HL-60 (cell line): ENCODE data around the gene METTL25.

Experiments
- DNase-seq, 2 experiments: peaks; one replicate each; pipeline ENCODE4 v3.0.0-alpha.2; 2010 to 2020; ENCODE audit warnings: low read depth in 1 of 2, low spot score in 1 of 2
- H3K27ac ChIP-seq: fragments of 250-450 bp; sonication (Bioruptor Pico); replicated peaks from 2 replicates; pipeline ENCODE4 v1.5.1; 2020; ENCODE audit warnings: mild to moderate bottlenecking, moderate library complexity
- H3K27me3 ChIP-seq: fragments of 250-450 bp; sonication (Bioruptor Pico); 2 replicates; pipeline ENCODE4 v1.5.1; 2021; ENCODE audit warnings: mild to moderate bottlenecking, moderate library complexity; ENCODE audit not compliant: insufficient read depth, poor library complexity, severe bottlenecking
- H3K4me3 ChIP-seq: replicated peaks from 2 replicates; pipeline ENCODE4 v1.5.1; 2011; ENCODE audit warnings: mild to moderate bottlenecking, control low read depth, low read length; ENCODE audit not compliant: insufficient read depth
- GABPA ChIP-seq: IDR thresholded peaks from 2 replicates; pipeline ENCODE4 v1.6.1; 2012; ENCODE audit warnings: low read depth
- POLR2AphosphoS5 ChIP-seq: IDR thresholded peaks from 2 replicates; pipeline ENCODE4 v1.6.1; 2012; ENCODE audit warnings: low read depth
- REST ChIP-seq: IDR thresholded peaks from 2 replicates; pipeline ENCODE4 v1.6.1; 2012; ENCODE audit warnings: low read depth; ENCODE audit not compliant: insufficient replicate concordance
- SPI1 ChIP-seq: IDR thresholded peaks from 2 replicates; pipeline ENCODE4 v1.6.1; 2012; ENCODE audit warnings: low read depth, mild to moderate bottlenecking, borderline replicate concordance
- TF ChIP-seq, protein P1 (sequence below): IDR thresholded peaks from one replicate; pipeline ENCODE4 v1.5.1; 2011; ENCODE audit warnings: low read length, control low read depth, inconsistent platforms; ENCODE audit not compliant: insufficient read depth

Gene METTL25

GRCh38 chr12:82425241-82425640 is 66.9 kb downstream of the METTL25 start:
- Histone ChIP-seq H3K27ac (no peak overlapping the region), H3K4me3 (no peak overlapping the region), H3K27me3 (no peaks in the 10 kb centered on the region)
- no peak for TF ChIP-seq GABPA
- no peak for TF ChIP-seq SPI1
- TF ChIP-seq, protein P1, sequence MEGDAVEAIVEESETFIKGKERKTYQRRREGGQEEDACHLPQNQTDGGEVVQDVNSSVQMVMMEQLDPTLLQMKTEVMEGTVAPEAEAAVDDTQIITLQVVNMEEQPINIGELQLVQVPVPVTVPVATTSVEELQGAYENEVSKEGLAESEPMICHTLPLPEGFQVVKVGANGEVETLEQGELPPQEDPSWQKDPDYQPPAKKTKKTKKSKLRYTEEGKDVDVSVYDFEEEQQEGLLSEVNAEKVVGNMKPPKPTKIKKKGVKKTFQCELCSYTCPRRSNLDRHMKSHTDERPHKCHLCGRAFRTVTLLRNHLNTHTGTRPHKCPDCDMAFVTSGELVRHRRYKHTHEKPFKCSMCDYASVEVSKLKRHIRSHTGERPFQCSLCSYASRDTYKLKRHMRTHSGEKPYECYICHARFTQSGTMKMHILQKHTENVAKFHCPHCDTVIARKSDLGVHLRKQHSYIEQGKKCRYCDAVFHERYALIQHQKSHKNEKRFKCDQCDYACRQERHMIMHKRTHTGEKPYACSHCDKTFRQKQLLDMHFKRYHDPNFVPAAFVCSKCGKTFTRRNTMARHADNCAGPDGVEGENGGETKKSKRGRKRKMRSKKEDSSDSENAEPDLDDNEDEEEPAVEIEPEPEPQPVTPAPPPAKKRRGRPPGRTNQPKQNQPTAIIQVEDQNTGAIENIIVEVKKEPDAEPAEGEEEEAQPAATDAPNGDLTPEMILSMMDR: no peak
- no peak for TF ChIP-seq REST
- TF ChIP-seq POLR2AphosphoS5: no peak
- no peak for DNase-seq

GRCh38 chr12:82426081-82426480 is 67.8 kb downstream of the METTL25 start:
- TF ChIP-seq, protein P1: no peak
- no peak for TF ChIP-seq SPI1
- TF ChIP-seq REST: no peak
- no peak for TF ChIP-seq POLR2AphosphoS5
- no peak for TF ChIP-seq GABPA
- H3K4me3 ChIP-seq: no peak overlapping the region
- DNase-seq: no peak
- H3K27me3 ChIP-seq: no peaks in the 10 kb centered on the region
- H3K27ac ChIP-seq: no peak overlapping the region

DNA sequence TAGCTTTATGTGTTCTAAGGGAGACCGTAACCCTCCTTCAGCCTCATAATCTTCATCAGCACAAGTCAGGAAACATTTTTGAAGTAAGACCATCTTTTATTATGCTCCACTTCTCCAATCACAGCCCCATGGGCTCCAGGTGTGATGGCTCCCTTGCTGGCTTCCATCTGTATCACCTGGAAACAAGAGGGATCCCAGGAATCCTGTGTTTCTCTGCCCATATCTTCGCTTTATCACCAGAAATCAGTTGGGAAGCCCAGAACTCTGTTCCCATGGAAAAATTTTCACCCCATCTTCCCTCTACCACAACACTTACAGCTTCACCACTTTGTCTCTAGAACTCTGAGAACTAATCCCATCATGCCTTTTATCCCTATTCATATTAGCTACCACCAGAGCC is 68.3 kb downstream of the METTL25 start:
- DNase-seq: no peak
- TF ChIP-seq SPI1 (no peak), POLR2AphosphoS5 (no peak), GABPA (no peak), REST (no peak)
- TF ChIP-seq, protein P1: no peak
- Histone ChIP-seq H3K27me3 (no peaks in the 10 kb centered on the region), H3K4me3 (no peak overlapping the region), H3K27ac (no peak overlapping the region)
